ENCODE results near the gene LOXL1.

Gene LOXL1

GRCh38 chr15:73994413-73994883 lies 68.2 kb downstream of the LOXL1 start, which contains the start of gene PML:
Gene PML, plus strand, starts transcription at chr15:73994716. Its CDS starts 97 bp downstream, at chr15:73994813.
- peak; percentile 95 for DNase-seq (ENCODE audit: low spot score)

DNA sequence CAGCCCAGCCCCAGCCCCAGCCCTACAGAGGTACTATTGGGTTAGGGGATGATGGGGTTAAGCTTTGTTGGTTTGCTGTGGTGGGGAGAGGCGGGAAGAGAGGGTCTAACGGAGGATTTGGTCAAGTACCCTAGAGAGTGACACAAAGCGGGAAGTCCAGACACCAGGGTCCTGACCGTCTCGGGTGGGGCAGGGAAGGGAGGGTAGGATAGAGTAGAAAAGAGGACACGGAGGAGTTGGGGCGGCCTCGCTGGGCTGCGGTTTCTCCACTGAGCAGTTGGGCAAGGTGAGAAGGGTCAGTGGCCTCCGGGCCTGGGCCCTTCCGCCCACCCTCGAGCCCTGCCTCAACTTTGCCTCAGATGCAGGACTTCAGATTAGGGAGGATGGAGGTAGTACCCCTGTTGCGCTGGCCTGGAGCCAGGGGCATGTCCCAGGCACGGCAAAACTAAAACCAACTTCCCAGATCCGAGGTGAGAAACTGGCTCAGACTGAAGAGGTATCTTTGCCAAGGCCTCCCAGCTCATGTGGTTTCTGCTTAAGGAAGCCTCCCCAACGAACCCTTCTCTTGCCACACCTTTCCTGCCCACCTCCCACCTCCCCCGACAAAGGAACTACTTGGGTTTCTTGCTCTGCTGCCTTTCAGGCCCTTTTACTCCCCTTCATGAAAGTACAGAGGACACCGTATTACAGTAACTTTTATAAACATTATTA lies 68.8 kb downstream of the LOXL1 start:
- peak; percentile 25 for DNase-seq (ENCODE audit: low spot score)

GRCh38 chr15:73996267-73996666 lies 70.0 kb downstream of the LOXL1 start:
- no peak for DNase-seq (ENCODE audit: low spot score)

GRCh38 chr15:73996939-73997338 lies 70.7 kb downstream of the LOXL1 start:
- DNase-seq (ENCODE audit: low spot score): no peak

DNA sequence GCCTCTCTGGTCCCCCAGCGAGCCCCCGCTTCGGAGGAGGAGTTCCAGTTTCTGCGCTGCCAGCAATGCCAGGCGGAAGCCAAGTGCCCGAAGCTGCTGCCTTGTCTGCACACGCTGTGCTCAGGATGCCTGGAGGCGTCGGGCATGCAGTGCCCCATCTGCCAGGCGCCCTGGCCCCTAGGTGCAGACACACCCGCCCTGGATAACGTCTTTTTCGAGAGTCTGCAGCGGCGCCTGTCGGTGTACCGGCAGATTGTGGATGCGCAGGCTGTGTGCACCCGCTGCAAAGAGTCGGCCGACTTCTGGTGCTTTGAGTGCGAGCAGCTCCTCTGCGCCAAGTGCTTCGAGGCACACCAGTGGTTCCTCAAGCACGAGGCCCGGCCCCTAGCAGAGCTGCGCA lies 71.7 kb downstream of the LOXL1 start:
- peak; percentile 16 for DNase-seq (ENCODE audit: low spot score)

Measured in D341Med (cell line).